Measurements from ENCODE around the gene TNS4.

Gene TNS4

DNA sequence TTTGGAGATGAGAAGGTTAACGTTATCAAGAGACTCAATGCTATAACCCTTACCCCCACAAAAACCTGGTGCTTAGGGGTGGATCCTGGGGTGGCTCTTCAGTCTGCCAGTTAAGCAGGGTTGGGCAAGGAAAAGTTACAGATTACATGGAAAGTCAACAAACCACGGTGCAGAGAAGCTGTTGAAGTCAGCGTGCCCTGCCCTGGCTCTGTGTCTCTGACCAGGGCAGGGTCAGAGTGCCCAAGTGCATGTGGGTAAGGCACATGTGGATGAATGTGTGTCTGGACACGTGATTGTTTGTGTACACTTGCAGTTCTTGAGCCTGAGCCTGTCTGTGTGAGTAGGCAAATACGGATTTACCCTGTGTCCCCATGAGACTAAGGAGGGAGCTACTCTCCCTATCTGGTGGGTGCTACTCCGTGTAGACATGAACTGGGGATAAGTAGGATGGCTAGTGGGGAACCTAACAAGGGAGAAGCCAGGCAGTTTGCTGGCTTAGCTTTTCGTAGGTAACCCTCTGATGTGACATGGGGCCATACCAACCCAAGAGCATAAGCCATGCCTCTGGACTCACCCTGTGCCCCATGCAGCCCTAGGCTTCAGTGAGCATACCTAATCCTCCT, 52.7 kb downstream of the TNS4 start:
- DNase-seq (ENCODE audit: low read depth, low spot score): no peak
- no peak overlapping the region for H3K4me3 ChIP-seq (ENCODE audit: low read length)

DNA sequence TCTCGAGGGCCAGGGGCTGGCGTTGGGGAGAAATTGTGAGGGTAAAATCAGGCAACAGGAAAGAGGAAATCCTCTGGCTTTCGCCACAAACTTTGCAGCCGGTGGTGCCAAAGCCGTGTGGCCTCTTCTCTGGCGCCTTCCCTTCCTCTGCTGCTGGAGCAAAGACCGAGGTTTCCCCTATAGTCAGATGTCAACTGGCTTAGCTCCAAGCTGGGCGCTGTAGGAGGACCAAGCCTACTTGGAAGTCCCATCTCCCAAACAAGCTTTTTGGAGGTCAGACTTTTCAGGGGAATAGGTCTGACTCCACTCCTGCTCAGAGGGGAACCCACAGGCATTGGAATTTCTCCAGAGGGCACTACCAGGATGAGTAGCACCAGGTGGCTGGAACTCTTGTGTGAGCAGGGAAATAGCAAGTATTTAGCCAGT, 53.2 kb downstream of the TNS4 start:
- DNase-seq (ENCODE audit: low read depth, low spot score): no peak
- H3K4me3 ChIP-seq (ENCODE audit: low read length): no peak overlapping the region

DNA sequence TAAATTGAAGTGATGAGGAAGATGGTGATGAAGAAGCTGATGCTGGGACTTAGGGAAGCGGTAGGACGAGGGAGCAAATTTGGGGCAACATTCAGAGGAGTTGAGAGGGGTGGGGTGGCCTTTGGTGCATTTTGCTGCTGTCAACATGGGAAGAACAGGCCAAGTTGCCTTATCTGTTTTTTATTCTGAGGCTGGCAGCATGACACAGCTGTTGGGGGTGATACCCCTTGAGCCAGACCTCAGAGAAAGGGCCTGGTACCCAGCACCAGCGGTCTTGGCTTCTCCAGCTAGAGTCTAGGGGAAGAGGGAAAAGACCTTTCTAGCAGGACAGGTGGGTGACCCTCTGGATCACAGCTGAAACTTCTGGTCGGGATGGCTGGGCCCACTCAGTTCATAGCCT, 53.6 kb downstream of the TNS4 start:
- DNase-seq (ENCODE audit: low read depth, low spot score): no peak
- H3K4me3 ChIP-seq (ENCODE audit: low read length): no peak overlapping the region

DNA sequence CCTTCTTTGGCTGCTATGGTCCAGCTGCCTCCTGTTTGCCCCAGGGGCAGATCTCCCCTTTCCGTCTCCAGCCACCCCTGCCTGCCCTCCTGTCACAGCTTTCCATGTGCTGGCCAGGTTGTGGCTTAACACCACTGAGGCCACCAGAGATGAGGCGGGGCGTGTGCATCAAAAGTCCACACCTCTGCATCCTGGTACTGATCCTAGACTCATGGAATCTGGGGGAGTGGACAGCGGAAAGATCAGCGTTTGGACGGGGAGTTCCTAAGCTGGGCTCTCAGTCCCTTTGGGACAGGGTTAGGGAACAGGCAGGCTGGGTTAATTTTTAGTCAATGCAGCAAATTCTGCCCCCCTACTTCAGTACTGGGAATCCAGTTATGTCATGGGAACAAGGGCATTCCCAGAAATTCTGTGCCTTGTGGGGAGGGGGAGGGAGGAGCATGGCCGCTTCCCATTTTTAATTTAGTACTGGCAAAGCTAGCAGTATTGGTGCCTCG, 54.2 kb downstream of the TNS4 start:
- DNase-seq (ENCODE audit: low read depth, low spot score): no peak
- H3K4me3 ChIP-seq (ENCODE audit: low read length): no peak overlapping the region

DNA sequence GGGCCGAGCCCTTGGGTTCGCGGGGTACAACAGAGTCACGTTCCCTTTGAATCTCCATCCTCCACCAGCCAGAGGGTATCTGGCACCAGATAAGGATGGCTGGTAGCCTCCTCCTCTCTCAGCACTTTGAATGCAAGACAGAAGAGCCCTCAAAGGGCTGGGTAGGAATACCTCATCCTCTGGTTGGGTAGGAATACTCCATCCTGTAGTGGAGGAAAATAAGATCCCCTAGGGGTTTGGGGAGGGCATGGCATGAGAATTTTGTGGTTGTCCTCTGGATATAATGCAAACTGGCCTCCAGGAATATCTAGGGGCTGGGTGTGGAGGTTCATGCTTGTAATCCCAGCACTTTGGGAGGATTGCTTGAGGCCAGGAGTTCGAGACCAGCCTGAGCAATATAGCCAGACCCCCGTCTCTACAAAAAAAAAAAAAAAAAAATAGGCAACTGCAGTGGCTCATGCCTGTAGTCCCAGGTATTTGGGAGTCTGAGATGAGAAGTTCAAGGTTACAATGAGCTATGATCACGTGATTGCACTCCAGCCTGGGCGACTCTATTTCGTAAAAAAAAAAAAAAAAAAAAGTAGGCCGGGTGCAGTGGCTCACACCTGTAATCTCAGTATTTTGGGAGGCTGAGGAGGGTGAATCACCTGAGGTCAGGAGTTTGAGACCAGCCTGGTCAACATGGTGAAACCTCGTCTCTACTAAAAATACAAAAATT, 55.5 kb downstream of the TNS4 start:
- no peak for DNase-seq (ENCODE audit: low read depth, low spot score)
- H3K4me3 ChIP-seq (ENCODE audit: low read length): no peak overlapping the region

DNA sequence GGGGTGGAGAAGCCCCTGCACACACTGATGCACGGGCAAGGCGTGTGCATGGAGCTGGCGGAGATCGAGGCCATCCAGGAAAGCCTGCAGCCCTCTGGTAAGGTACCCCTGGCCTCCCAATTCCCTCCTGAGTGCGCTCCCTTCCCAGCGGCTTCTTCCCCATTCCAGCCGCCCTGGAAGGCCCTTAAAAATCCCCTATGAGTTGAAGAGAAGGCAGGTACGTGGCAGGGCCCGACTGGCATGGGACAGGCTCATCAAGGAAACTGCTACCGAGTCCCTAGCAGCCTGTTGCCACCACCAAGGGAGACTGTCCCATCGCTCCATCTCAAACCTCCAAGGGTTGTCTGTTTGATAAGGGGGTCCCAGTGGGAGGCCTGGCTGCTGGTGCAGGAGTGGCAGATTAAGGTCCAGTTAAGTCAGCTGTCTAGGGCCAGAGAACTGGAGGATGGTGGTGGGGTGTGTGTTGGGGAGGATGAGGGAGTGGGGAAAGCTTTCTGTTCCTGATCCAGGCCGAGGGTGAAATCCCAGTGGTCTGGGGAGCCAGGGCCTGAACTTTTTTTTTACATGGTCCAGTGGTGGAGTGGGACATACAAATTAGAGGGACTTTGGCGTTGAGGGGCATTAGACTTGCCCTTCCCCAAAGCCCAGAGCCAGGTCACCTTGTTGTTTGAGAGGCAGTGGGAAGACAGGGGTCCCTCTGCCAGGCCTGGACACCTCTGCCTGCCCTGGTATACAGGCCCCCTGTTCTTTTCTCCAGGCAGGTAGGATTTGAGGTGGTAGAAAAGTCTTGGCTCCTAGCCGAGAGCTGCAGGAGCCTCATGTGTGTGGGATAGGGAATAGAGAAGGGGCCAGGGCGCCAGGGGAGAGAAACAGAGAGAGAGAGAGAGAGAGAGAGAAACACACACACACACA, 57.2 kb downstream of the TNS4 start:
- peak overlapping the region; percentile 7; the same call in 1 of the 2 replicates for H3K4me3 ChIP-seq (ENCODE audit: low read length)

DNA sequence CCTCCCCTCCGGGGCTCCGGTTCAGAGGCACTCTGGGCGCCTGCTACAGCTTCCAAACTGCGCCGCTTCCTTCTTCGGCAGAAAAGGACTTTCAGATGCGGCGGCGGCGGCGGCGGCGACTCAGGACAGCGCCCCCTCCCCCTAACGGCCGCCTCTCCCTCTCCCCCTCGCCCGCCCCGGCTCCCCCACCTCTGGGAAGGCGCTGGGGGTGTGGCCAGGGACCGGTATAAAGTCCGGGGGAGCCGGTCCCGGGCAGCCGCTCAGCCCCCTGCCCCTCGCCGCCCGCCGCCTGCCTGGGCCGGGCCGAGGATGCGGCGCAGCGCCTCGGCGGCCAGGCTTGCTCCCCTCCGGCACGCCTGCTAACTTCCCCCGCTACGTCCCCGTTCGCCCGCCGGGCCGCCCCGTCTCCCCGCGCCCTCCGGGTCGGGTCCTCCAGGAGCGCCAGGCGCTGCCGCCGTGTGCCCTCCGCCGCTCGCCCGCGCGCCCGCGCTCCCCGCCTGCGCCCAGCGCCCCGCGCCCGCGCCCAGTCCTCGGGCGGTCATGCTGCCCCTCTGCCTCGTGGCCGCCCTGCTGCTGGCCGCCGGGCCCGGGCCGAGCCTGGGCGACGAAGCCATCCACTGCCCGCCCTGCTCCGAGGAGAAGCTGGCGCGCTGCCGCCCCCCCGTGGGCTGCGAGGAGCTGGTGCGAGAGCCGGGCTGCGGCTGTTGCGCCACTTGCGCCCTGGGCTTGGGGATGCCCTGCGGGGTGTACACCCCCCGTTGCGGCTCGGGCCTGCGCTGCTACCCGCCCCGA, 58.0 kb downstream of the TNS4 start, which contains the start of gene IGFBP4:
Gene IGFBP4 (plus strand): TSS at position 255 of the 792 bp plus-strand sequence. CDS start 286 bp downstream, at position 541.
- no peak for DNase-seq (ENCODE audit: low read depth, low spot score)
- H3K4me3 ChIP-seq (ENCODE audit: low read length): peak within 1 kb of the TSS; percentile 7; the same call in 1 of the 2 replicates

More for the DNA sequence above, 57.2 kb downstream of the TNS4 start:
- no peak for DNase-seq (ENCODE audit: low read depth, low spot score)

DNA sequence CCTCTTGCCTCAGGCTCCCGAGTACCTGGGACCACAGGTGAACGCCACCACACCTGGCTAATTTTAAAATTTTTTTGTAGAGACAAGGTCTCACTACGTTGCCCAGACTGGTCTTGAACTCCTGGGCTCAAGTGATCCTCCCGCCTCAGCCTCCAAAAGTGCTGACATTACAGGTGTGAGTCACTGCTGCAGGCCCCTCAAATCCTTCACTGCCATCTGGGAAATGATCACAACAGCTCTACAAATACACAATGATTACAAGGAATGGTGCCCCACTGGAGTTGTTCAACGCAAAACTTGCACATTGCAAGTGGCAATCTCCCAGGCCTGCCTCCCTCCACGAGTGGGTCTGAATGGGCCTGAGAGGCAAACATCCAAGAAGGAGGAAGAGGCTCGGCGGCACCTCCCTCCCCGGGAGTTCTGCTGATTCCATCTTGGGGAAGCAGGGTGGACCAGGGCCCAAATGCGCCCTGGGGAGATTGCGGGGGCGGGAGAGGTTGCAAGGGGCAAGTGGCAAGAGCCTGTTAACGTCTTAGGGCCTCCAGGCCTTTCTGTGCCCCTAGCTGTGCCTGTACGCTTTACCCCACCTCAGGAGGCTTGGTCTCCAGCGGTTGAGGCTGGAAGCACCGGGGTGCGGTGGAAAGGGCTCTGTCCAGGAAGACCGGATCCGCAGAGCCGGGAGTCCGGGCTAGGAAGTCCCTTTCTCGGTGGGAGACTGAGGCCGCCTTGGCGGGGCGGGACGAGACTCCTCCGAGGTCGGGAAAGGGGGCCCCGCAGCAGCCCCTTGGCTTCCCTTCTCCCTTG, 58.8 kb downstream of the TNS4 start:
- no peak overlapping the region for H3K4me3 ChIP-seq (ENCODE audit: low read length)
- no peak for DNase-seq (ENCODE audit: low read depth, low spot score)

DNA sequence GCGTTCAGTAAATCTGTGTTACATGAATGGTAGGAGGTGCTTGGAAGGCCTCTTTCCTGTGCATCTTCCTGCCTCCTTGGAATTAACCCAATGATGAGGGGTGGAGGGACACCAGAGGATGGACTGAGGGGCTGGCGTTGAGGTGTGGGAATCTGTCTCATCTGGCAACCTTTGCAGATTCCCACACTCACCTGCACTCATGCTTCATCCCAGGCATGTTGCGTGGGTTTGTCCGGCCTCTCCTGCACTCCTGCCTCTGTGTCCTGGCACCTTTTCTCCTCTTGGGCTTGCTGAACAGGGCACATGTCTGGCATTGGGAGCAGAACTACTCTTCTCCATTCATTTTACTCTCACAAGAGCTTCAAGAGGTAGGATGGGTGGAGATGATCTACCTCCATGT, 61.3 kb downstream of the TNS4 start:
- H3K4me3 ChIP-seq (ENCODE audit: low read length): no peak overlapping the region

DNA sequence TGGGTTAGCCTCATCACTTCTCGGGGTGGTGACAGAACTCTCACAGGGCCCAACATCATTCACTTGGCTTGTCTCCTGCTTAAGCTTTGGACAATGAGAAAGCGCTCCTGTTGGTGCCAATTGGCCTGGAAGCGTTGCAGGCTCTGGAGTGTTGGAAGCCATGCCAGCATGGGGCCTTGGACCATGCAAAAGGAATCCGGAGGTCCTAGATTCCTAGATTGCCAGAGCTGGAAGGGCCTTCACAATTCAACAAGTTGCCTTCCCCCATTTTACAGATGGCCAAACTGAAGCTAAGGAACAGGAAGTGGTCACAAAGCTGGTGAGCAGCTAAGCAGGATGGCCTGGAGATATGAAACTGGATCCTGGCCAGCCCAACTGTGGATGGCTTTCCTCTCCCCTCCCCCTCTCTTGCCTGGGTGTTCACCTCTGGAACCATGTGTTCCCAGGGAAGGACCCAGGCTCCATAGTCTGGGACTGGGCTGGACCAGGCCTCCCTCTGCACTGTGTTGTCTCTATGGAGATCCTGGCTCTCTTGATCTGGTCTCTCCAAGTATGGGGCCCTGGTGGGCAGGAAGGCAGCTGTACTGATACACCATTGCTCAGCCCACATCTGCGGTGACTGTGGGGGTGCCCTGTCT, 64.2 kb downstream of the TNS4 start:
- no peak overlapping the region for H3K4me3 ChIP-seq (ENCODE audit: low read length)
- no peak for DNase-seq (ENCODE audit: low read depth, low spot score)

More for the DNA sequence above, 61.3 kb downstream of the TNS4 start:
- DNase-seq (ENCODE audit: low read depth, low spot score): no peak

DNA sequence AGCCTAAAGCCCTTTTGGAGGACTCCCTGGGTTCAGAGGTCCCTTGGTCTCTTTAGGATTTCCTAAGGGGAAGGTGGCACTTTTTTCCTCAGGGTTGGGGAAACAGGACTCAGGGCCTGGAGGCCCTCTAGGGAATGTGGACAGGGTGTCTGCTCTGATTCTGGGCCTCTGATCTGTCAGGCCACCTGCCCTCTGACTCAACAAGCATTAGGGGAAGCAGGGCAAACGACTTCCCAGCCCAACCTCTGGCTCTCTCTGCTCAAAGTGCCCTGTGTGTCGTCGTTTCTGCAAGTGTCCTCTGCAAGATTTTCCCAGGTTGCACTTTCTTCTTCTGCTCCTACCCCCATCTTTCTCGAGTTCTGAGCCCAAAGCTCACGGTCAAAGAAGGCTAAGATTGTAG, 64.8 kb downstream of the TNS4 start:
- H3K4me3 ChIP-seq (ENCODE audit: low read length): no peak overlapping the region
- no peak for DNase-seq (ENCODE audit: low read depth, low spot score)

DNA sequence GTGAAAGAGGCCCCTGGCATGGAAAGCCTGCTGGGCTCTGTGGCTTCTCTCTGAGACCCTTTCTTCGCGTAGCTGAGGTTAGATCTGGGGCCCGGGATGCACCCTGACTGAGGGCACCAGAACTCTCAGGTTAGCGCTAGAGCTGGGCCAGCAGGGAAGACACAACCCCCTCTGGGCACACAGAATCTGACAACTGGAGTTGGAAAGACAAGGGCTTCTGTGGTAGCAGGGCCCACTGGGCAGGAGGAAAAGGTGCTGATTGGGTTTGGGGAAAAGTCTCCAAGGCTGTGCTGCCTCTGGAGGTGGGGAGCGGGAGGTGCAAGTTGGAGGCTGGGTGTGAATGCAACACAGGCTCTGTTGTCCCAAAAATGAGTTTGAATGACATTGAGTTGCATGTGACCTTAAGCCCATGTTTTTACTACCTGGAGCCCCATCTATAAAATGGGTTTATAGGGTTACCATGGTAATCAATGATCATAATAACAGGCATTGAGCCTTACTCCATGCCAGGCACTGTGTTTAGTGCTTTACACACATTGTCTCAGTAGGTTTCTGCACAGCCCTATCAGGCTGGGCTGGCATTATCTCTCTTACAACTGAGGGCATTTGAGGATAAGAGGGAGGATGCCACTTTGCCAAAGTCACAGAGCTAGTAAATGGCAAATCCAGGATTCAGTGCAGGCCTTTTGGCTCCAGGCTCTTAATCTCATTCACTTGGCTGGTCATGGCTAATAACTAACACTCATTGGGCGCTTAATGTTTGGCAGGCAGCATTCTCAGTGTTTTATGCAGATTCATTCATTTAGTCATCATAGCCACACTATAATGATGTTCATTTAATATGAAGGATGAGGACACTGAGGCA, 67.6 kb downstream of the TNS4 start:
- no peak overlapping the region for H3K4me3 ChIP-seq (ENCODE audit: low read length)
- DNase-seq (ENCODE audit: low read depth, low spot score): no peak

DNA sequence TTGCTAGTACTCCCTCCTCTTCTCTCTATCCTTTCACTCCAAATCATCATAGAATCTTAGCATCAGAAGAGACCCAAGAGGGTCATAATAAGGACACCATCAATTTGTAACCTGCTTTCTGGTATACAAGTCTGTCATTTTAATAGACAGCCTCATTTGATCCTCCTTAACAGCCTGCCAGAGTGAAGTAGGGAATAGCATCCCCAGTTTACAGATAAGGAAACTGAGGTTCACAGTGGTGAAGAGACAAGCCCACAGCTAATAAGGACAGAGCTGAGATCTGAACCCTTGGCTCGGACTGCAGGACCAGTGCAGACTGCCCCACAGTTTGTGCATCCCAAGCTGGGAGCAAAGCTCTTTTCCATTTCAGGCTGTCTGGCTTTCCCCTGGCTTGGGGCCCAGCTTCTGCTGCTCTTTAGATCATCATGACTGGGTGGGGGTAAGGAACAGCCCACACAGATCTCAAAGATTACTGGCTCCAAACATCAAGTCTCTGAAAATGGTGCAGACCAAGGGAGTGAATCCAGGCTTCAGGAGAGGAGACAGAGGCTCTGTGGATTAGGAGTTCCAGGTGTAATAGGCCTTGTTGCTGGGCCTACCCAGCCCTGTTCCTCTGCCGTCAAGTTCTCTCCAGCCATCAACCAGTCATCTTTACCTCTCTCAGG, 68.4 kb downstream of the TNS4 start:
- DNase-seq (ENCODE audit: low read depth, low spot score): no peak
- no peak overlapping the region for H3K4me3 ChIP-seq (ENCODE audit: low read length)

DNA sequence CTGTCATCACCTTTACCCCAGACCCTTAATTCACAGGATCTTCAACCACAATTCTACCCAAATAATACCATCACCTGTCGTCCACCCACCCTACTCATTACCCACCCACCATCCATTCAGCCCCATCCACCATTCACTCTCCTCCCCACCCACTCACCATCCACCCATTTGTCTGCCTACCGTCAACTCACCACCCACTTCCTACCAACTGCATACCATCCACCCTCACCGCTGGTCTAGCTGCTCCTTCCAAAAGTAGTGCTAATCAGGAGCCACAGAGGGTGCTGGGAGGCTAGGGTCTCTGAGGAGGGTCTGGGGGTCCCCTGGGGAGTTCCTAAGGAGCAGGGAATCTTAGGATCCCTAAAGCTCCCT, 70.2 kb downstream of the TNS4 start:
- H3K4me3 ChIP-seq (ENCODE audit: low read length): no peak overlapping the region
- DNase-seq (ENCODE audit: low read depth, low spot score): no peak

DNA sequence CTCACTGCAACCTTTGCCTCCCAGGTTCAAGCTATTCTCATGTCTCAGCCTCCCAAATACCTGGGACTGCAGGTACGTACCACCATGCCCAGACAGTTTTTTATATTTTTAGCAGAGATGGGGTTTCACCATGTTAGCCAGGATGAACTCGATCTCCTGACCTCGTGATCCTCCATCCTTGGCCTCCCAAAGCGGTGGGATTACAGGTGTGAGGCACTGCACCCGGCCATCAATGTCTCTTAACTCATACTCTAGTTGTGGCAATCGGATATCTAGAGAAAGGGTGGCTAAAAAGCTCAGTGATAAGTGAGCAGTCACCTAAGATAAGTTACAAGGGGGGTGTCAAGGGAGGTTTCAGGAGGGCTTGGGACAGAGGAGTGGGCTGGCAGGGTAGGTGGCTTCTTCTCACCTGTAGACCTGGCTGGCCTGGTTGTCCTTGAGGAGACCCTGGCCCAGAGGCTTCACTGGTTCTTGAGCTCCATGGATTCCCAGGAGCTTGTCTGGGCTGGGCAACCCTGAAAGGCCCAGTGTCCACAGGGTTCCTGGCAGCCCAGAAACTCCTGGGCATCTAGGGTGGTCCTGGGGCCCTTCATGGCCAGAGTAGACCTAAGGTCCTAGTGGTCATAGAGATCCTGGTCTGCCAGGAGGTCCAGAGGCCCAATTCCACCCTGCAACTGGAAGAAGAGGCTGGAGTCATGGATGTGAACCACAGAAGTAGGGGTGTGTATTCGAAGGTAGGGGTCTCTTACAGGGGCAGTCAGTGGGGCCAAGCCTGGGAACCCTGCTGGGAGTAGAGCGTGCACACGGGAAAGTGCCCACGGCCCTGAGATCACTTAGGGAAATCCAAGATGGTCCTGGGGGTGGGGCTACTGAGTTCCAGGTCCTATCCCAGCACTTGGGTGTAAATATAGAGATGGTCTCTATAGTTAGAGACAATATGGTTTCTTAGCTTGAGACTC, 70.9 kb downstream of the TNS4 start:
- H3K4me3 ChIP-seq (ENCODE audit: low read length): no peak overlapping the region
- no peak for DNase-seq (ENCODE audit: low read depth, low spot score)

Data from Jurkat, Clone E6-1 (cell line).